IMR-90 (cell line): ENCODE data around the gene MRC1.

Experiments
- CEBPB ChIP-seq: IDR thresholded peaks from 2 replicates; pipeline ENCODE4 v1.6.1; 2012; ENCODE audit warnings: low read depth, low read length, improper control_type of control experiment
- CTCF ChIP-seq: conservative IDR thresholded peaks from 2 replicates; pipeline ENCODE4 v1.5.1; 2012; ENCODE audit warnings: mild to moderate bottlenecking, low read depth, low read length, improper control_type of control experiment

- TF ChIP-seq CEBPB = no peak
- no peak for TF ChIP-seq CTCF
These were observed 5.8 kb downstream of the MRC1 start for GRCh38 chr10:17814973-17815372.
